Measurements from ENCODE around the gene MOCOS. TPM values are rescaled to one million over a fixed set of nuclear protein-coding genes. Genes with fewer than 3 reads are reported as not detected.

The MOCOS gene
- total RNA-seq, 1 experiment from 2014 or later, result 12.1 TPM

GRCh38 chr18:36212301-36213171, 25.2 kb downstream of the MOCOS start (continued):
- TF ChIP-seq EZH2phosphoT487 (IDR thresholded peaks at IDR 0.05; ENCODE audit: borderline replicate concordance) (no peak), POLR2AphosphoS5 (IDR thresholded peaks at IDR 0.05; ENCODE audit: low read depth, low read length) (no peak), CBX3 (IDR thresholded peaks at IDR 0.05; ENCODE audit: low read depth) (no peak), ZBTB33 (IDR thresholded peaks at IDR 0.05; ENCODE audit: extremely low read depth, insufficient replicate concordance, low read length) (no peak), JUND (IDR thresholded peaks at IDR 0.05) (no peak), EZH2 (IDR thresholded peaks at IDR 0.05) (no peak)

GRCh38 chr18:36214811-36215210, 27.5 kb downstream of the MOCOS start:
- Histone ChIP-seq H3K4me2 (ENCODE audit: low read length) (no peak overlapping the region), H3K4me3 (replicated peaks in 1 of 2; ENCODE audit: low read depth in 1 of 2, low read length in 2 of 2) (no peak overlapping the region), H4K20me1 (ENCODE audit: insufficient read depth) (no peaks in the 10 kb centered on the region), H3K9me3 (ENCODE audit: control insufficient read depth in 1 of 2, insufficient read depth in 1 of 2, low read depth in 1 of 2, low read length in 2 of 2) (no peaks in the 10 kb centered on the region), H3K27me3 (ENCODE audit: insufficient read depth, low read length) (no peaks in the 10 kb centered on the region), H2AFZ (ENCODE audit: low read depth, low read length, poor library complexity, severe bottlenecking) (no peak overlapping the region), H3K27ac (ENCODE audit: low read depth, low read length) (no peak overlapping the region), H3K9me2 (ENCODE audit: insufficient read depth) (no peaks in the 10 kb centered on the region), H3K4me1 (ENCODE audit: control insufficient read depth in 1 of 2, insufficient read depth in 2 of 2, low read length in 2 of 2) (no peaks in the 10 kb centered on the region), H3K79me2 (ENCODE audit: insufficient read depth, low read length) (no peaks in the 10 kb centered on the region), H3K9ac (ENCODE audit: low read length) (no peak overlapping the region), H3K36me3 (ENCODE audit: control insufficient read depth in 1 of 2, insufficient read depth in 2 of 2, low read length in 2 of 2) (no peaks in the 10 kb centered on the region)
- no peak for ATAC-seq
- no peak for DNase-seq (ENCODE audit: low read depth, low spot score)
- RAD21 ChIA-PET (ENCODE audit: low non-redundant PET in 1 of 2, low total read pairs in 2 of 2, uncharacterized antibody in 2 of 2, unreplicated experiment in 2 of 2), result no interaction called here
- intact Hi-C loops (cut with micrococcal nuclease), result no loop called here
- CTCF ChIA-PET, result no interaction called here
- BruUV-seq (replicated peaks), result no TSS peak
- POLR2A ChIA-PET, result no interaction called here
- no peak for TF ChIP-seq SRF (IDR thresholded peaks at IDR 0.05; ENCODE audit: low read depth)
- TF ChIP-seq MAX (IDR thresholded peaks at IDR 0.05), result no peak
- no peak for TF ChIP-seq CEBPB (IDR thresholded peaks at IDR 0.05; ENCODE audit: low read depth)
- no peak for TF ChIP-seq POLR2AphosphoS5 (IDR thresholded peaks at IDR 0.05; ENCODE audit: low read depth, low read length)
- TF ChIP-seq EZH2 (IDR thresholded peaks at IDR 0.05), result no peak
- TF ChIP-seq REST (IDR thresholded peaks at IDR 0.05; ENCODE audit: low read depth), result no peak
- TF ChIP-seq YY1 (IDR thresholded peaks at IDR 0.05; ENCODE audit: extremely low read depth, insufficient replicate concordance, low read depth, low read length), result no peak
- no peak for TF ChIP-seq TCF7L2 (IDR thresholded peaks at IDR 0.05; ENCODE audit: borderline replicate concordance, extremely low read depth, insufficient read depth, insufficient read length)
- TF ChIP-seq POLR2A (IDR thresholded peaks at IDR 0.05; ENCODE audit: borderline replicate concordance, extremely low read depth, insufficient read depth, insufficient read length), result no peak
- no peak for TF ChIP-seq SIN3A (IDR thresholded peaks at IDR 0.05; ENCODE audit: low read depth)
- no peak for TF ChIP-seq ELF1 (IDR thresholded peaks at IDR 0.05; ENCODE audit: borderline replicate concordance, low read depth)
- TF ChIP-seq ZFX (IDR thresholded peaks at IDR 0.05), result no peak
- TF ChIP-seq SP1 (IDR thresholded peaks at IDR 0.05; ENCODE audit: low read depth), result no peak
- TF ChIP-seq ATF3 (IDR thresholded peaks at IDR 0.05), result no peak
